Measurements from ENCODE around the gene MAPK6.
"Not testable (repeated sequence)": the region's sequence is repeated elsewhere in the genome, so short reads cannot be mapped to it uniquely, and the experiment has no call there.

MAPK6 gene

GRCh38 chr15:52050416-52050815 is 31.4 kb downstream of the MAPK6 start:
- no peak for DNase-seq

- no peak for DNase-seq
Measured at GRCh38 chr15:52052066-52052935, 33.3 kb downstream of the MAPK6 start.

GRCh38 chr15:52054381-52054780 is 35.4 kb downstream of the MAPK6 start:
- DNase-seq = no peak

- not testable (repeated sequence) for DNase-seq
Measured at GRCh38 chr15:52054858-52055257, 35.8 kb downstream of the MAPK6 start.

GRCh38 chr15:52056001-52056400 is 37.0 kb downstream of the MAPK6 start:
- no peak for DNase-seq

GRCh38 chr15:52056496-52056895 is 37.5 kb downstream of the MAPK6 start:
- DNase-seq = no peak

- DNase-seq = no peak
Measured at GRCh38 chr15:52057996-52058395, 39.0 kb downstream of the MAPK6 start.

- DNase-seq = no peak
Measured at GRCh38 chr15:52060501-52060900, 41.5 kb downstream of the MAPK6 start.

GRCh38 chr15:52066842-52067544 is 48.0 kb downstream of the MAPK6 start:
- no peak for DNase-seq

GRCh38 chr15:52067545-52067926 is 48.5 kb downstream of the MAPK6 start:
- no peak for DNase-seq

- peak; percentile 90 for DNase-seq
Measured at GRCh38 chr15:52068004-52068615, 49.1 kb downstream of the MAPK6 start.

- no peak for DNase-seq
Measured at GRCh38 chr15:52069559-52069958, 50.5 kb downstream of the MAPK6 start.

GRCh38 chr15:52071570-52071969 is 52.6 kb downstream of the MAPK6 start:
- no peak for DNase-seq

GRCh38 chr15:52076889-52077781 is 58.1 kb downstream of the MAPK6 start:
- DNase-seq = no peak

- DNase-seq = no peak
Measured at GRCh38 chr15:52078197-52078875, 59.3 kb downstream of the MAPK6 start.

- peak; percentile 89 for DNase-seq
Measured at GRCh38 chr15:52078876-52079700, 60.1 kb downstream of the MAPK6 start.

GRCh38 chr15:52080031-52080430 is 61.0 kb downstream of the MAPK6 start:
- peak; percentile 11 for DNase-seq

GRCh38 chr15:52080706-52081392 is 61.8 kb downstream of the MAPK6 start:
- DNase-seq = no peak

- DNase-seq = no peak
Measured at GRCh38 chr15:52082197-52083036, 63.4 kb downstream of the MAPK6 start.

- not testable (repeated sequence) for DNase-seq
Measured at GRCh38 chr15:52083037-52083359, 64.0 kb downstream of the MAPK6 start.

All from NCI-H82 (cell line).